Measurements from ENCODE around the gene BBOX1. TPM values are rescaled to one million over a fixed set of nuclear protein-coding genes. Genes with fewer than 3 reads are reported as not detected.
A peak's percentile ranks its signal among the peaks of the same experiment; 100 is the strongest.
"Not testable (repeated sequence)": the region's sequence is repeated elsewhere in the genome, so short reads cannot be mapped to it uniquely, and the experiment has no call there.

BBOX1 gene, protein sequence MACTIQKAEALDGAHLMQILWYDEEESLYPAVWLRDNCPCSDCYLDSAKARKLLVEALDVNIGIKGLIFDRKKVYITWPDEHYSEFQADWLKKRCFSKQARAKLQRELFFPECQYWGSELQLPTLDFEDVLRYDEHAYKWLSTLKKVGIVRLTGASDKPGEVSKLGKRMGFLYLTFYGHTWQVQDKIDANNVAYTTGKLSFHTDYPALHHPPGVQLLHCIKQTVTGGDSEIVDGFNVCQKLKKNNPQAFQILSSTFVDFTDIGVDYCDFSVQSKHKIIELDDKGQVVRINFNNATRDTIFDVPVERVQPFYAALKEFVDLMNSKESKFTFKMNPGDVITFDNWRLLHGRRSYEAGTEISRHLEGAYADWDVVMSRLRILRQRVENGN
- polyA plus RNA-seq (ENCODE audit: insufficient read length in 3 of 3), result 10 to 100 TPM; 51.7 to 70.7 (median 62.2) TPM

DNA sequence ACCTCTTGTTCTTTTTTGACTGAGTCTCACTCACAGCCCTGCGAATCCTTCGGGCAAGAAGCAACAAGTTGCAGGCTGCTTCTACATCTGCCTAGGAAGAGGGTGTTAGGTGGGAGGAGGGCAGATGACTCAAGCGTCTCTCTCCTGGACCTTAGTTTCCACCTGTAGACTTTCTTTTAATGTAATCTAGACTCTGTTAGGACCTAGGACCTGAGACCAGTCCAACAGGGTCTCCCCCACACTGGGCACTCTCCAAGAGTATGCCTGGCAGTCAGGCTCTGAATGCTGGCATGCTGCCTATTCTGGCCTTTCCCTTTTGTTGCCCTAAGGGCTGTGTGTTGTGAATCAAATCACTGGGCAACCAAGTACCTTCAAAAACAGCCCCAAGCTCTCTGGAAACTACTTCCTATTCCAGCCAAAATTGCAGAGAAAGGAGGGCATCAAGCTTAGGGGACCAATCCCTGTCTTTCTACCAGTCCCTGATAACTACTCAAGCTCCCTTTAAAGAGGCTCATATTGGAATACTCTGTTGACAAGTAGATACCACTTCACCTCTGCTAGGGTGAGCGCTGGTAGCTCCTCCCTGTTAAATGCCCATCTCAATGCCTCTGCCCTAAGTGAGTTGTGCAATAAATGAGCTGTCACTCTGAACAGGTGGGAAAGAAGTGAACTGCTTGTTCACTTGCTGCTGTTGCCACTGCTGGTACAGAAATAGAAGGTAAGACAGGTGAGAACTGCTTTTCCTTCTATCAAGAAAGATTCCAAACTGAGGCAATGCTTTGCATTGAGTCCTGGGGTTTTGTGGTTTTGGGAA, at the start of gene BBOX1:
BBOX1 (plus strand) TSS at position 514 of the 814 bp plus-strand sequence. CDS start 14,616 bp downstream, outside the sequence.
- no peak for DNase-seq (ENCODE audit: low read depth in 3 of 3, low spot score in 2 of 3)

DNA sequence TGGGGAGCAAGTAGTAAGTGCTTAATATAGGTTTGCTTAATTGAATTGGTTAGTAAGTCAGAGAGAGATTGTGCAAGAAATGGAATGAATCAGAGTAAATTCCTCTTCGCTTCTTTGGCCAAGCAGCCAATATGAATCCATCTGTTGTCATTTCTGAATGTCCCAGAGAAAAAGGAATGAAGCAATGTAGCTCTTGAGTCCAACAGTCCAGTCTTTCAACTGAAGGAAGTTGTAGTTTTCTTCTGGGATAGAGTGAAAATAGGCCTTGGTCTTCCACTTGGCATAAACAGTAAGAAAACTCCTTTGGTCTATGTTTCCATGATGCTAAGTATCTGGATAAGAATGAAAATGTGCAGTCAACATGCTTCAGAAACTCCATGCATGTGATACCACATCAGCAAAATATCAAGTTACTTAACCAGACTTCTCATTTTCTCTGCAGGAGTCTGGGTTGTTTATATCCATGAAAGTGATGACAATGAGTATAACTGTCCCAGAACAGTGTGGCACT, 48.5 kb upstream of the BBOX1 start:
- no peak for DNase-seq (ENCODE audit: low read depth in 3 of 3, low spot score in 2 of 3)

DNA sequence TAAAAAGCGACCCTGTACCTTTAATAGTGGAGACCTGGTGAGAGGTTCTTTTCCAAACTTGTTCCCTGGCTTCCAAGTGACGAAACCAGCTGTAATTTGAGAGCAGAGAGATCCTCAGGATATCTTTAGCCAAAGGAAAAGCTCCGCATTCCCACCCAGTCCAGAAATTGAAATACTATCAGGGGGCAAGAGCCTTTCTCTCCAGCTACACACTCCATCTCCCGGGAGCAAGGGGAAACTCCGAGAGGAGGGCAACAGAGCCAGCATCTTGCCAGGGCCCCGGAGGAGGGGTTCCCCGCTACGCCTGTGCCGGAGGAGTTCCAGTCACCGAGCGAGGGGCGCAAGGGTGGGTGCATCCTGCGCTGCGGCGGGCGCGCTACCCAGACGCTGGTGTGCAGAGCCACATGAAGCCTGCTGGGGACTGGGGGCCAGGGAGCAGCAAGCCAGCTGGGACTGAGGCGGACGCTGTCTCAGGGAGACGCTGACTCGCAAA, 46.6 kb upstream of the BBOX1 start, which contains the start of gene FIBIN:
FIBIN (plus strand) TSS at position 148 of the 493 bp plus-strand sequence. CDS start 415 bp downstream, outside the sequence.
- DNase-seq (ENCODE audit: low read depth in 3 of 3, low spot score in 2 of 3), result peak; percentile 34 to 59 (median 58)

DNA sequence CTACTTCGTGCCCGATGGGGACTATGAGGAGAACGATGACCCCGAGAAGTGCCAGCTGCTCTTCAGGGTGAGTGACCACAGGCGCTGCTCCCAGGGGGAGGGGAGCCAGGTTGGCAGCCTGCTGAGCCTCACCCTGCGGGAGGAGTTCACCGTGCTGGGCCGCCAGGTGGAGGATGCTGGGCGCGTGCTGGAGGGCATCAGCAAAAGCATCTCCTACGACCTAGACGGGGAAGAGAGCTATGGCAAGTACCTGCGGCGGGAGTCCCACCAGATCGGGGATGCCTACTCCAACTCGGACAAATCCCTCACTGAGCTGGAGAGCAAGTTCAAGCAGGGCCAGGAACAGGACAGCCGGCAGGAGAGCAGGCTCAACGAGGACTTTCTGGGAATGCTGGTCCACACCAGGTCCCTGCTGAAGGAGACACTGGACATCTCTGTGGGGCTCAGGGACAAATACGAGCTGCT, 46.0 kb upstream of the BBOX1 start:
- DNase-seq (ENCODE audit: low read depth in 3 of 3, low spot score in 2 of 3), result no peak

DNA sequence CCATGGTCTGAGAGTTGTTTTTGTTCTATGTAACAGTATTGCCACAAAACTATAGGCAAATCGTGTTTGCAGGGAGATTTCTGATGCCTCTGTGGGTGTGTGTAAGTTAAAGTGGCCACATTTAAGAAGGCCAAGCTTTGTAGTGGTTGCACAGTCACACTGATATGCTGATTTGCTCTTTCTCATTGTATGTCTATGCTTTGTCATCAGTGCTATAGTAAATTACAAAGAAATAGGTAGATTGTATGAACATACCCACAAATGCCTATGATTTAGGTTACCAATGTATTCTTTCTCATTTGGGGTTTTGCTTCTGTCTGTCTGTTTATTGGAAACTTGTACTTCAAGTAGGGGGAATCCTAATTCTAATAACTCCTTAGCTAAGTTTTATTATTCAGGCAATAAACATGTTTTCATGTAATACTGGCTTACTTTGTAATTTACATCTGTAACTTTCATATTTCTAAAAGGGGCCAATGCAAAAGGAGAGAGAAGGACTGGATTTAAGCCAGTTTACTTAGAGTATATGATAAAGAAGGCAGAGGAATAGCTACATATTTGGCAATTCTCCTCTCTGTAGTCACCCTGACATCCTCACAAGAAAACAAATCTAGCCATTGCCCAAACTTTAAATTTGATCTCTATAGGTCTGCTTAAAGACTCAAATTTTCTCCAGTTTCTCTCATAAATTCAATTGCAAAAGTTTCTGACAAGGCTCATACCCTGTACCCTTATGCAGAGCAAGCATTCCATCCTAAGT, 44.7 kb upstream of the BBOX1 start:
- DNase-seq (ENCODE audit: low read depth in 3 of 3, low spot score in 2 of 3), result no peak

DNA sequence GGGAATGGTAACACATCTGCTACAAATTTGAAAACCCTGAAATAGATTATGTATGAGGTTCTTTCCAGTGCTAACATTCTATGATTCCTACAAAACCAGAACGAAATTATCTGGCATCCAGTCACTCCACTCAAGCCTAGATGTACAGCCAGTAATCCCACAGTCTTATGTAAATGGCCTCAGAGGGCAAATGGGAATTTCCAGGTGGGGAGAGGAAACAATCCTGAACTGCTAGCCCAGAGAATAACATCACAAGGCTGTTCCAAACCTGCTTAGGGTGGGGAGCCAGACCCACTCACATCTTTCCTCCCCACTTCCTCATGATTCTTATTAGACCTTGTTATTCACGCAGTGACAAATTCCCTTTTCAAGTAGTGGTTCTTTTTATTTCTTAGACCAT, 43.2 kb upstream of the BBOX1 start:
- DNase-seq (ENCODE audit: low read depth in 3 of 3, low spot score in 2 of 3), result no peak

DNA sequence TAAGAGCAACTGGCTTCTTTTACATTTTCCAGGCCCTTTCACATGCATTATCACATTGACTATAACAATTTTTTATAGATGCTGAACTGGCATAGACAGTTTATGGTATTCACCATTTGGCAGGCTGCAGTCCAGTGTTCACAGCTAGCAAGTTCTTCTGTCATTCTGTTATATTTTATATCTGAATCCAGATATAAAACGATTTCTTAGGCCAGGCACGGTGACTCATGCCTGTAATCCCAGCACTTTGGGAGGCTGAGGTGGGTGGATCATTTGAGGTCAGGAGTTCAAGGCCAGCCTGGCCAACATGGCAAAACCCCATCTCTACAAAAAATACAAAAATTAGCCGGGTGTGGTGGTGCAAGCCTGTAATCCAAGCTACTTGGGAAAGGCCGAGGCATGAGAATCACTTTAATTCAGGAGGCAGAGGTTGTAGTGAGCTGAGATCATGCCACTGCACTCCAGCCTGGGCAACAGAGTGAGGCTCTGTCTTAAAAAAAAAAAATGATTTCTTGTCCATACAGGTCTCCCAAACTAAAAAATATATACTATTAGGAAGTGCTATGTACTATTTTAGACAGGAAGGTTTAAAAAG, 39.4 kb upstream of the BBOX1 start:
- not testable (repeated sequence) for DNase-seq (ENCODE audit: low read depth in 3 of 3, low spot score in 2 of 3)

DNA sequence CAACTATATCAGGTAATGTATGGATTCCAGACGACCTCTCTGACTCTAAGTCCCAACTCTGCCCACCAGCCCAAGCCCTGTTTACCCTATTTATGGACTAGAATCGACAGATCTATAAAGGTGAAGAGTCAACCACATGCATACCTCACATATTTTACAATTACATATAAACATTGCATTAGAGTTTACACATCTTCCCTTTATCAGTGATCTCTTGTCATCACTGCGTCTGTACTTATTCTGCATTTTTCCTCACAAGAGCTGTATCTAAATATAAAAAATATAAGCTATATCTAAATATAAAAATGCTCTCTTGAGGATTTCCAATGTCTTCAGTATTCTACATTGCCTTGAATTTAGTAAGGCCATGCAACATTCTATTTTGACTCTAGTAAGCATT, 38.2 kb upstream of the BBOX1 start:
- DNase-seq (ENCODE audit: low read depth in 3 of 3, low spot score in 2 of 3), result no peak

GRCh38 chr11:27002838-27003237, 37.8 kb upstream of the BBOX1 start:
- DNase-seq (ENCODE audit: low read depth in 3 of 3, low spot score in 2 of 3), result no peak

DNA sequence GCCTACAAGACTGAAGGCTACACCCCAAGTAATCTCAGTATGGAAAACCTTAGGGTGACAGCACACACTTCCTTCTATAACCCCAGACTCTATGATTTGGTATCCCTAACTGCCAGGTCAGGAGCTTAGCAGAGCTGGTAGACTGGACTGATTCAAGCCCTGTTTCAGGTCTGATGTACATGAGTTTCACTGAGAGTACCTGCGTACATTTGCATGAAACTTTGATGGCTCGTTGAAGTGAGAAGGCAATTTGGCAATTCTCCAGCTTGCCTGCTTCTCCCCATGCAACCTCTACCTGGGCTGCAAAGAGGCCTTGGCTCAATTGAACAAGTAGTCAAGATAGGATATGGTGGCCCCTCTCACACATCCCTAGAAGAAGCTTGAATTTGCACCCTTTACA, 36.5 kb upstream of the BBOX1 start:
- DNase-seq (ENCODE audit: low read depth in 3 of 3, low spot score in 2 of 3), result no peak

DNA sequence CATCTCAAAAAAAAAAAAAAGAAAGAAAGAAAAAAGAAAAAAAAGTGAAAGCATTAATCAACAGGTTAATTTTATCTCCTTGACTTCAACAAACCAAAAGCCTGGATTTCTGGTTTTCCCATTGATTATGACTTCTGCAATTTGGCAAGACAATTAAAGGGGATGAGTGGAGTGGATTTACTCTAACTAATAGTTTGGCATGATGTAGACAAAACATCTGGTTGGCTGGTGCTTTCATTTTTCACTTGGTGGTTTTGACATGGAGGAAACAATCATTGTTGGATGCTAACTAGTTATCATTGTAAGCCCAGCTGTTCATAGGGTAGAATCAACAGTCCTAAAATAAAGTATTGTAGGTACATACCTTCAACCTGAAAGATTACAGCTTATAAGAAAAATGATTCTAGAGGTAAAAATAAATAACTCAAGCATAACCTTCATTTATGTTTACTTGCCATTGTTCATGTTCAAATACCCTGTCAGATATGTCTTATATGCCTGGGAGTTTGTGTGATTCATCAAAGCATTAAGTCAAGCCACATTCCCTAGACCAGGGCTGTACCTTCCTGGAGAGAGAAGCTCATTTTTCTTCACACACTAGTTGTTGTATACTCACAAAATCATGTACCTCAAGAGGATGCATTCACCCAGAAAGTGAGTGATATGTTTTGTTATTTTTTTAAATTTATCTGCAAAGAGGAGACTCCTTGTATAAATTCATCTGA, 31.6 kb upstream of the BBOX1 start:
- DNase-seq (ENCODE audit: low read depth in 3 of 3, low spot score in 2 of 3), result no peak

GRCh38 chr11:27011560-27012233, 28.9 kb upstream of the BBOX1 start:
- no peak for DNase-seq (ENCODE audit: low read depth in 3 of 3, low spot score in 2 of 3)

GRCh38 chr11:27012234-27012921, 28.2 kb upstream of the BBOX1 start:
- no peak for DNase-seq (ENCODE audit: low read depth in 3 of 3, low spot score in 2 of 3)

GRCh38 chr11:27013781-27014361, 26.7 kb upstream of the BBOX1 start:
- DNase-seq (ENCODE audit: low read depth in 3 of 3, low spot score in 2 of 3), result no peak

DNA sequence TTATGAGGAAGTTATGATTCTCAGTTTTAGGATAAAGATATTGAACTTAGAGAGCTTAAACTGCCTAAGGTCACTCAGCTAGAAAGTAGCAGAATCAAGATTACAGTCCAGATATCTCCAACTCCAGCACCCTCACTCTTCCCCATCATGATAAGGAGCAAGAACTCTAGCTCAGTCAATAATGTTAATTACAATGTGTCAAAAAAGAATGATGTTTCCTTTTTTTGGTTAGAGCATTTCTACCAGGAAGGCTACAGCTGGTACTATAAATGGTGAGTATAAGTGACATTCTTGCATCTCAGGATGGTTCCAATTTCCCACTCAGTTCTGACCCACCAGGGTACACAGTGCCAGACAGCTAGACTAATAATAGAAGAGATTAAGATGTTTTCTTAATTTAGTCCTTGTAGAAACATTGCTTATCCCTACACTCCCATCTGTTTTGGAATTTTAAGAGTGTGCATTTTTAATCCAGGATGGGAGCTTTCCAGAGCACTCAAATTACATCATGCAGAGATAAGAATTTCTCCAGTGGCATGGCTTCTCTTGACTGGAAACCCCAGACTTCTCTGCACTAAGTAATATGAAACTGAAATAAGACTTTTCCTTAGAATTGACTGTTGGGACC, 21.6 kb upstream of the BBOX1 start:
- DNase-seq (ENCODE audit: low read depth in 3 of 3, low spot score in 2 of 3), result no peak

DNA sequence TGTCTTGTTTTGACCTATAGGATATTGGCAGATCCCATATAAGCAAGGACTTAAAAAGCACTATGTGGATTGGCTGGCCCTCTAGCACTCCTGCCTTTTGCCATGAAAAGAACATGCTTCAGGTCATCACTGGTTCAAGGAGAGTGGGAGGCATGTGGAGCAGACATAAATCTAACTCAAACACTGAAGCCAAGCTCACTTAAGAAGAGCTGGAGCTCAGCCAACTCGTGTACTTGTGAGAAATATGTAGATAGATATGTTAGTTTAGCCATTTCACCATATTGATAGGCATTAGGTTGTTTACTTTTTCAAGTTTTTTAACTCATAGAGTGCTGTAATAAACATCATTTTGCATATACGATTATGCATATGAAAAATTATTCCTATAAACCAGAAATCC, 19.9 kb upstream of the BBOX1 start:
- DNase-seq (ENCODE audit: low read depth in 3 of 3, low spot score in 2 of 3), result no peak

GRCh38 chr11:27022659-27023251, 17.9 kb upstream of the BBOX1 start:
- DNase-seq (ENCODE audit: low read depth in 3 of 3, low spot score in 2 of 3), result no peak
